WI38 (cell line): ENCODE results near the gene SLC6A8.

ENCODE experiments used
- H3K4me3 ChIP-seq: 2 replicates; pipeline ENCODE4 v1.5.1; 2011; ENCODE audit warnings: low read depth, mild to moderate bottlenecking, control low read depth, low read length
- TF ChIP-seq, protein P1 (sequence below): IDR thresholded peaks from 2 replicates; pipeline ENCODE4 v1.5.1; 2012; ENCODE audit warnings: low read depth, mild to moderate bottlenecking, control low read depth, low read length

SLC6A8 gene

DNA sequence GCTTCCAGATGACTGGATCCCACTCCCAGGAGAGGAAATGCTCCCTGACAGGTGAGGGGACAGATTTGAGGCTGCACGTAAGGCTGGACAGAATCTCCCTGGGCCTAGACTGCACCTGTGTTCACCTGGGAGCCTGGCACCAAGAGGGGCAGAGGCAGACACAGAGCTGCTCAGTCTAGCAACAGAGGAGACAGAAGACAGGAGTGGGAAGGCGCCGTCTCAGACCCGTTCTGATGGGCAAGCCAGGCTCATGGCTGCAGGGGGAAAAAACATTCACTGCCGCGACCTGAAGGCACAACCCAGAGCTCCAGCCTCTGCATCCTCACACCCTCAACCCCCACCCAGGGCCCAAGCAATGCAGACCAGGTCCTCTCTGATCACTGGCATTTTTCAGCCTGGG lies 19.7 kb downstream of the SLC6A8 start:
- no peak overlapping the region for H3K4me3 ChIP-seq
- TF ChIP-seq, protein P1, sequence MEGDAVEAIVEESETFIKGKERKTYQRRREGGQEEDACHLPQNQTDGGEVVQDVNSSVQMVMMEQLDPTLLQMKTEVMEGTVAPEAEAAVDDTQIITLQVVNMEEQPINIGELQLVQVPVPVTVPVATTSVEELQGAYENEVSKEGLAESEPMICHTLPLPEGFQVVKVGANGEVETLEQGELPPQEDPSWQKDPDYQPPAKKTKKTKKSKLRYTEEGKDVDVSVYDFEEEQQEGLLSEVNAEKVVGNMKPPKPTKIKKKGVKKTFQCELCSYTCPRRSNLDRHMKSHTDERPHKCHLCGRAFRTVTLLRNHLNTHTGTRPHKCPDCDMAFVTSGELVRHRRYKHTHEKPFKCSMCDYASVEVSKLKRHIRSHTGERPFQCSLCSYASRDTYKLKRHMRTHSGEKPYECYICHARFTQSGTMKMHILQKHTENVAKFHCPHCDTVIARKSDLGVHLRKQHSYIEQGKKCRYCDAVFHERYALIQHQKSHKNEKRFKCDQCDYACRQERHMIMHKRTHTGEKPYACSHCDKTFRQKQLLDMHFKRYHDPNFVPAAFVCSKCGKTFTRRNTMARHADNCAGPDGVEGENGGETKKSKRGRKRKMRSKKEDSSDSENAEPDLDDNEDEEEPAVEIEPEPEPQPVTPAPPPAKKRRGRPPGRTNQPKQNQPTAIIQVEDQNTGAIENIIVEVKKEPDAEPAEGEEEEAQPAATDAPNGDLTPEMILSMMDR = no peak

DNA sequence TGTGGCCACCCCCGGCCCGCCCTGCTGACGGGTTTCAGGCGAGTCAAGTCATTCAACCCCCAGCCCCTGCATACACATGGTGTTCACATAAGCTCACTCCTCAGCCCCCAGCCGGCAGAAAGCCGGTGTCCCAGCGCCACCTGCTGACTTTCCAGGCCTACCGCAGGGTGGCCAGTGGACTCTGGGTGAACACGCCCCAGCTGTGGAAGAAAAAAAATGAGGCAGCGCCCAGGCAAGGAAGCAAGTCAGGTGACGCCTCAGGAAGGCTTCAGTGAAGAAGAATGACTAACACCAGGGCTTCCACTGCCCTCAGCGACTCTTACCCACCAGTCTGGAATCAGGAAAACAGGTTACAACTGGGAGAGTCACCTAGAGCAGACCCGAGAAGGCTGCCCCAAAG lies 20.7 kb downstream of the SLC6A8 start:
- H3K4me3 ChIP-seq = no peak overlapping the region
- TF ChIP-seq, protein P1 = peak; percentile 68

DNA sequence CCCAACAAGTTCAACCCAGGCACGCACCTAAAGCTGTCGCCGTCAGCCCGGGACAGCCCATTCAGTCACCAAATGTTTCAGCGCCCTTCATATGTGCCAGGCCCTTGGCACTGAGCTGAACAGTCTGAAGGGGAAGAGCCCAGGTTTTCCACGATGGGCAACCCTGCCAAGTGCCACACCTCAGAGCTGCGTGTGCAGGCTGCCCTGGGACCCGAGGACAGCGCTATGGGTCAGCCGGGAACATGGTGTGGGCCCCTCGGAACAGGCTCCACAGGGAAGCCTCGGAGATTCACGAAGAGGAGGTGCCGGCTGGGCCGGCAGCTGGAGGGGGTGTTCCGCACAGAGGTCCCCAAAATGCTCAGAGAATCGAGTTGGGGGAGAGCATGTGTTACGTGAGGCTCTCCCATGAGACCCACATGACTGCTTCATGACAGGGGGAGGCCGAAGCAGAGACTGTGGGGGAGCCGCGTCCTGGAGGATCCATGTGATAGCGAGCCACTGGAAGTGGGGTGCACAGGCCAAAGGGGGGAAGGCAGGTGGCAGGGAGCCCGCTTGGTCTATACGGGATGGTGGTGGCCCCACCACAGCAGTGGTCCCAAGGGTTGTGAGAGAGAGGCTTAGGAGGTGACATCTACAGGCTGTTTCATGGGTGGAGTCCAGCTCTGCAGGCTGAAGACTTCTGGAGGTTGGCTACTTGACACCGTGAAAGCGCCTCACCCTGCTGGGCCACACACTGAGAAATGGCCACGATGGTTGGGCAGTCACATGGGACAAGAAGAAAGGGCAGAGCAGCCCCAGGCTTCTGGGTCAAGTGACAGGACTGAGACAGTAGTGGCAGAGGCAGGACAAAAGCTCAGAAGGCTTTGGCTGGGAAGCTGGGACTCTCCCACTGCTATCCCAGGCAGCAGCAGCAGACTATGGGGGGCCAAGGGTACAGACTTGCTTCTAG lies 22.3 kb downstream of the SLC6A8 start:
- TF ChIP-seq, protein P1 = no peak
- no peak overlapping the region for H3K4me3 ChIP-seq

DNA sequence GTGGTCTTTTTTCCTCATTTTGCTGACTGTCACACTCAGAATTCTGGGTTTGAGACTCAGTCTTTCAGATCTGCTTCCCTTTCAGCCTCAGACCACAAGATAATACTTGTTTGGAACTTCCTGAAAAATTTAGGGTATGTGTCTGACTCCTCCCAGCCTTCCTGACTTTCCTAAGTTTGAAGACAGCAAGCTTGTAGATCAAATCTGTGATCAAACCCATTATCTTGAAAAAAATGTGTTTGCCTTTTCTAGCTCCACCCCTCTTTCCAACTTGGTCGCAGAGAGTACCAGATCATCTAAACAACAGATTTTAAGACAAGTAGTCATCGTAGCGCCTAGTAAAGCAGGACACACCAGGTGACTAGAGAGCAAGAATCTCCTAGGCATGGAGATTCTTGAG lies 26.5 kb downstream of the SLC6A8 start:
- no peak overlapping the region for H3K4me3 ChIP-seq
- TF ChIP-seq, protein P1 = no peak

DNA sequence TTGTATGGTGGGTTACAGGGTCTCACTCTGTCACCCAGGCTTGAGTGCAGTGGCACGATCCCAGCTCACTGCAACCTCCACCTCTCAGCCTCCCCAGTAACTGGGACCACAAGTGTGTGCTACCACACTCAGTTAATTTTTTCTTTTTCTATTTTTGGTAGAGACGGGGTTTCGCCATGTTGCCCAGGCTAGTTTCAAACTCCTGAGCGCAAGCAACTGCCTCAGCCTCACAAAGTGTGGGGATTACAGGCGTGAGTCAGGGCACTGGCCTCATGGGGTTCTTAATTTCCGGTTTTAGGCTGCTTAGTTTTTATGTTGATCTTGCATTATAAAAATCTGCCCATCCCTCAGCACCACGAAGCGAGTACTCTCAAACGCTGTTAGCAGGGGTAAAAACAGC lies 29.7 kb downstream of the SLC6A8 start:
- TF ChIP-seq, protein P1 = no peak
- H3K4me3 ChIP-seq = no peak overlapping the region

DNA sequence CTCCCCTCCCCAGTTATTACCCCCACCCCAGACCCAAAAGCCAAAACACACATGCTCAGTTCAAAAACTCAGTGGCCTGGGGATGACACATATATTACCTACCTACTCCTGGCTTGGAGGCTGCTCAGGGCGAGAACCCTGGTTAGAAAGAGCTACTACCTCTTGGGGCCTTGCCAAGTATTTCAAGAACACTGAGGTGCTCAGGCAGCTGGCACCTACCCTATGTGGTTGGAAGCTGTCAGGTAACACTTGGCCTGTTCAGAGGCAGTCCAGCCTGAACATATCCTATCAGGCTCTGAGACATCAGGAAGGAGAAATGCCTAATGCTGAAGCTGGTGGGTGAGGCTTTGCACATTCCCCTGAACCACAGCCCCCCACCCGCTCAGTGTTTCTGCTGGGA lies 31.5 kb downstream of the SLC6A8 start:
- no peak overlapping the region for H3K4me3 ChIP-seq
- TF ChIP-seq, protein P1 = no peak

DNA sequence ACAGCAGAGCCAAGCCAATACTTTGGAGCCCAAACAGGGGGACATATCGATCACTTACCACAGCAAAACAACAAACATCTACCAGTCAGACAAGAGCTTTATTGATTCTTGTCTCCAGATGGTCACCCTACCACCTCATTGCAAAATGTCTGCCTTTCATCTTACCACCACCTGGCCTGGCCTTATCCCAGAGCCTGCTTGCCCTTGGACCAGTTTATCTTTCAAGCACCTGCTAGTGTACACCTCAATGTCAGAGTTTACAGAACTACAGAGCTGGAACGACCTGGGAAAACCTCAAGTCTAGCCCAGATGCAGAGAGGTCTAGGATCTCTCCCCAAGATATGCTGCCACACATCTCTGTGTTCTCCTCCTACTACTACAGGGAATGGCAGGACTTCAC lies 32.0 kb downstream of the SLC6A8 start:
- TF ChIP-seq, protein P1 = no peak
- H3K4me3 ChIP-seq = no peak overlapping the region
